GM12878 (cell line): Measurements from ENCODE around the gene LIN28B. TPM values are rescaled to one million over a fixed set of nuclear protein-coding genes. Genes with fewer than 3 reads are reported as not detected.

Experiments used
- ATAC-seq: fragments of 200-7000 bp; cut with Tn5 transposase; 3 replicates; pipeline ENCODE4 v1.9.1; 2020; ENCODE audit warnings: mild to moderate bottlenecking, moderate library complexity
- BruUV-seq: library from RNA; stranded (reverse); fragments of 400-500 nt; replicated peaks from 2 replicates; lab custom pipeline; 2021; lab: Mats Ljungman, UMichigan
- CTCF ChIA-PET: fragments of 300-600 bp; sonication (Branson Sonifier 250); formaldehyde crosslinking; extraction: SDS; loops from one replicate; lab custom pipeline; 2021; ENCODE audit warnings: inconsistent platforms; lab: Yijun Ruan, JAX
- POLR2A ChIA-PET: fragments of 350-600 bp; formaldehyde crosslinking; extraction: SDS; loops from one replicate; lab custom pipeline; 2021; ENCODE audit warnings: inconsistent platforms; lab: Charles Lee
- RAD21 ChIA-PET: fragments of 300-600 bp; sonication (Branson Sonifier 250); formaldehyde crosslinking; loops from one replicate; lab custom pipeline; 2023; ENCODE audit warnings: antibody characterized with exemption; ENCODE audit not compliant: unreplicated experiment; lab: Charles Lee
- SMC1A ChIA-PET: fragments of 300-600 bp; sonication (Branson Sonifier 250); formaldehyde crosslinking; loops from one replicate; lab custom pipeline; 2023; ENCODE audit not compliant: unreplicated experiment, uncharacterized antibody; lab: Charles Lee
- DNase-seq: peaks from one replicate; pipeline ENCODE4 v3.0.0-alpha.2; 2011; ENCODE audit warnings: low read depth, low spot score
- FAIRE-seq: peaks from 3 replicates; lab custom pipeline; 2011; peaks lifted over from hg19 to GRCh38; lab: Jason Lieb, UNC
- H2AFZ ChIP-seq: 2 replicates; pipeline ENCODE4 v1.6.0; 2011; ENCODE audit warnings: low read depth, low read length, control low read depth; ENCODE audit not compliant: control insufficient read depth
- H3K27ac ChIP-seq: 2 replicates; pipeline ENCODE4 v1.5.1; 2011; ENCODE audit warnings: control low read depth; ENCODE audit not compliant: control insufficient read depth, insufficient read depth
- H3K27me3 ChIP-seq, 2 experiments: replicated peaks in 1 of 2; 2 replicates each; pipeline versions ENCODE4 v1.6.0 to v1.6.1; 2011; ENCODE audit warnings: low read length in 1 of 2; ENCODE audit not compliant: control insufficient read depth in 2 of 2, insufficient read depth in 2 of 2
- H3K36me3 ChIP-seq, 2 experiments: 2 replicates each; pipeline ENCODE4 v1.5.1; 2011; ENCODE audit warnings: low read length in 1 of 2; ENCODE audit not compliant: control insufficient read depth in 2 of 2, insufficient read depth in 2 of 2
- H3K4me1 ChIP-seq: 2 replicates; pipeline ENCODE4 v1.6.1; 2011; ENCODE audit warnings: mild to moderate bottlenecking, low read length, moderate library complexity, mixed read lengths; ENCODE audit not compliant: control insufficient read depth, insufficient read depth
- H3K4me2 ChIP-seq: 2 replicates; pipeline ENCODE4 v1.6.0; 2011; ENCODE audit warnings: control low read depth; ENCODE audit not compliant: control insufficient read depth, insufficient read depth
- H3K4me3 ChIP-seq: fragments of 200-600 bp; sonication (generic); 2 replicates; pipeline ENCODE4 v1.5.1; 2016
- H3K79me2 ChIP-seq: 2 replicates; pipeline ENCODE4 v1.6.0; 2011; ENCODE audit warnings: low read length; ENCODE audit not compliant: control insufficient read depth, insufficient read depth
- H3K9ac ChIP-seq: 2 replicates; pipeline ENCODE4 v1.8.0; 2011; ENCODE audit warnings: low read length, control low read depth, mixed read lengths; ENCODE audit not compliant: control insufficient read depth, insufficient read depth
- H3K9me3 ChIP-seq: replicated peaks from 3 replicates; pipeline ENCODE4 v1.5.1; 2011; ENCODE audit warnings: mild to moderate bottlenecking, low read length; ENCODE audit not compliant: control insufficient read depth, insufficient read depth
- H4K20me1 ChIP-seq: 2 replicates; pipeline ENCODE4 v1.6.0; 2011; ENCODE audit not compliant: control insufficient read depth, insufficient read depth
- BMI1 ChIP-seq: fragments of 450-650 bp; IDR thresholded peaks from 2 replicates; pipeline ENCODE4 v1.6.1; 2016; ENCODE audit warnings: mild to moderate bottlenecking, moderate library complexity, borderline replicate concordance
- EGR1 ChIP-seq, 2 experiments: IDR thresholded peaks; 1 replicate in 1 of 2; 2 replicates in 1 of 2; pipeline ENCODE4 v1.6.1; 2011 to 2012; ENCODE audit warnings: low read depth in 2 of 2, low read length in 2 of 2, borderline replicate concordance in 1 of 2, mild to moderate bottlenecking in 1 of 2, moderate library complexity in 1 of 2
- ETV6 ChIP-seq, 2 experiments: fragments of 450-650 bp in 1 of 2; IDR thresholded peaks in 1 of 2; conservative IDR thresholded peaks in 1 of 2; 2 replicates each; pipeline ENCODE4 v1.6.1; 2014; ENCODE audit warnings: antibody characterized with exemption in 1 of 2, borderline replicate concordance in 1 of 2, low read depth in 1 of 2, mild to moderate bottlenecking in 1 of 2, moderate library complexity in 1 of 2
- KAT2A ChIP-seq: conservative IDR thresholded peaks from 2 replicates; pipeline ENCODE4 v1.6.1; 2011; ENCODE audit warnings: low read depth, low read length; ENCODE audit not compliant: control insufficient read depth
- KDM1A ChIP-seq: fragments of 200-600 bp; sonication (generic); IDR thresholded peaks from 2 replicates; pipeline ENCODE4 v1.6.1; 2016; ENCODE audit warnings: borderline replicate concordance
- NBN ChIP-seq: fragments of 450-650 bp; IDR thresholded peaks from 2 replicates; pipeline ENCODE4 v1.6.1; 2016
- NR2C2 ChIP-seq: IDR thresholded peaks from 2 replicates; pipeline ENCODE4 v1.6.1; 2011; ENCODE audit warnings: borderline replicate concordance, low read depth; ENCODE audit not compliant: control insufficient read depth, insufficient read length
- NRF1 ChIP-seq: conservative IDR thresholded peaks from 2 replicates; pipeline ENCODE4 v1.6.1; 2011; ENCODE audit warnings: mild to moderate bottlenecking, low read depth, low read length, improper control_type of control experiment
- RBBP5 ChIP-seq: fragments of 200-600 bp; sonication (generic); conservative IDR thresholded peaks from 2 replicates; pipeline ENCODE4 v1.6.1; 2016
- TCF3 ChIP-seq: IDR thresholded peaks from 2 replicates; pipeline ENCODE4 v1.6.1; 2012; ENCODE audit warnings: low read depth, mild to moderate bottlenecking, low read length, borderline replicate concordance; ENCODE audit not compliant: insufficient read depth
- ZBTB11 ChIP-seq: fragments of 450-650 bp; formaldehyde crosslinking; IDR thresholded peaks from 2 replicates; pipeline ENCODE4 v1.5.0; 2022; ENCODE audit warnings: mild to moderate bottlenecking, missing genetic modification characterization
- ZNF592 ChIP-seq: fragments of 450-650 bp; IDR thresholded peaks from 2 replicates; pipeline ENCODE4 v1.6.1; 2017; ENCODE audit warnings: mild to moderate bottlenecking, moderate library complexity
- WGBS: methylation state at CpG from one replicate; pipeline ENCODE4 v1.1.6; 2016; ENCODE audit warnings: low lambda C conversion rate; ENCODE audit not compliant: insufficient replicate concordance, insufficient coverage; ENCODE audit errors: missing lambda C conversion rate; 5-methylcytosine and 5-hydroxymethylcytosine counted together
- in situ Hi-C: fragments of 300-500 bp; cut with MboI; formaldehyde crosslinking; loops from 9 replicates; pipeline ENCODE4 v1.14.3; 2018; ENCODE audit warnings: mixed read lengths
- intact Hi-C: fragments of 100-400 bp; cut with micrococcal nuclease; formaldehyde crosslinking; loops from one replicate; pipeline ENCODE4 v1.14.2; 2022; ENCODE audit not compliant: unreplicated experiment
- polyA plus RNA-seq, 11 experiments: library from polyadenylated mRNA; depleted of rRNA in 4 of 11; unstranded in 6 of 11; stranded (reverse) in 5 of 11; fragments of >200 nt; fragmentation: Nextera tagmentation in 4 of 11; fragmentation: Illumina TruSeq in 1 of 11; extraction: Ambion mirVana in 4 of 11; extraction: Trizol in 1 of 11; gene quantifications; 1 replicate in 1 of 11; 2 replicates in 10 of 11; pipeline versions ENCODE4 v1.2.1 to v1.2.3, GENCODE V29; 2011 to 2016; ENCODE audit warnings: inconsistent platforms in 2 of 11, missing spikeins in 2 of 11, low read depth in 1 of 11
- total RNA-seq, 4 experiments: library from RNA; depleted of rRNA in 3 of 4; stranded (reverse); fragments of >200 nt in 3 of 4; fragmentation: Illumina TruSeq in 1 of 4; extraction: Trizol in 1 of 4; gene quantifications; 2 replicates each; pipeline versions ENCODE4 v1.2.1 to v1.2.3, GENCODE V29; 2013 to 2021
- TF ChIP-seq, protein P1 (sequence below): fragments of 450-650 bp; IDR thresholded peaks from 2 replicates; pipeline ENCODE4 v1.6.1; 2017; ENCODE audit warnings: mild to moderate bottlenecking, moderate library complexity

The LIN28B gene
- total and polyA plus RNA-seq, 10 of the 15 experiments (the other 5 are each of a cell fraction or from before 2014, with no cell fraction given) = 0.01 to 2.4 (median 0.09) TPM; not detected in 6

DNA sequence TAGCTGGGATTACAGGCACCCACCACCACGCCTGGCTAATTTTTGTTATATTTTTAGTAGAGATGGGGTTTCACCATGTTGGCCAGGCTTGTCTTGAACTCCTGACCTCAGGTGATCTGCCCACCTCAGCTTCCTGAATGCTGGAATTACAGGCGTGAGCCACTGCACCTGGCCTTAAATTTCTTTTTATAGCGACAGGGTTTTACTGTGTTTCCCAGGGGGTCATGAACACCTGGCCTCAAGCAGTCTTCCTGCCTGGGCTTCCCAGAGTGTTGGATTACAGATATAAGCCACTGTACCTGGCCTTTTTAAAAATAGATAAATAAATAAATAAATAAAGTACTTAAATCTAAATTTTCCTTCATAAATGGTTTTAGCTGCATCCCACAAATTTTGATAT is 57.5 kb downstream of the LIN28B start:
- H3K27ac ChIP-seq = no peak overlapping the region
- BruUV-seq = no TSS peak
- H3K79me2 ChIP-seq = no peaks in the 10 kb centered on the region
- DNase-seq (no peak), FAIRE-seq (no peak), ATAC-seq (no peak)
- CTCF ChIA-PET = interaction anchor here (0.6 kb wide), 1 partner anchor 76 kb away, joined by 3 read pairs; no protein-coding TSS in a partner anchor
- POLR2A ChIA-PET = no interaction called here
- intact Hi-C loops = no loop called here
- 24% methylated on average over 3 of the region's 3 CpGs for WGBS
- H3K27me3 ChIP-seq = no peaks in the 10 kb centered on the region
- no peak overlapping the region for H3K9ac ChIP-seq
- no peaks in the 10 kb centered on the region for H3K9me3 ChIP-seq
- H3K4me3 ChIP-seq = no peak overlapping the region
- RAD21 ChIA-PET = no interaction called here
- H3K4me2 ChIP-seq = no peak overlapping the region
- no peaks in the 10 kb centered on the region for H4K20me1 ChIP-seq
- H2AFZ ChIP-seq = no peak overlapping the region
- SMC1A ChIA-PET = no interaction called here
- in situ Hi-C loops = no loop called here
- H3K4me1 ChIP-seq = no peaks in the 10 kb centered on the region
- no peaks in the 10 kb centered on the region for H3K36me3 ChIP-seq
- TF ChIP-seq ZBTB11 (CRISPR knock-in tag) (no peak), ETV6 (conservative IDR thresholded peaks at IDR 0.05 in 1 of 2, IDR thresholded peaks at IDR 0.05 in 1 of 2; ENCODE audit: borderline replicate concordance in 1 of 2, low read depth in 1 of 2) (no peak), KAT2A (no peak), TCF3 (no peak), NBN (no peak), ZNF592 (no peak), KDM1A (no peak), RBBP5 (no peak), NR2C2 (no peak), NRF1 (no peak), BMI1 (no peak), EGR1 (IDR thresholded peaks at IDR 0.05; ENCODE audit: borderline replicate concordance in 1 of 2, low read depth in 2 of 2, low read length in 2 of 2) (no peak)
- TF ChIP-seq, protein P1, sequence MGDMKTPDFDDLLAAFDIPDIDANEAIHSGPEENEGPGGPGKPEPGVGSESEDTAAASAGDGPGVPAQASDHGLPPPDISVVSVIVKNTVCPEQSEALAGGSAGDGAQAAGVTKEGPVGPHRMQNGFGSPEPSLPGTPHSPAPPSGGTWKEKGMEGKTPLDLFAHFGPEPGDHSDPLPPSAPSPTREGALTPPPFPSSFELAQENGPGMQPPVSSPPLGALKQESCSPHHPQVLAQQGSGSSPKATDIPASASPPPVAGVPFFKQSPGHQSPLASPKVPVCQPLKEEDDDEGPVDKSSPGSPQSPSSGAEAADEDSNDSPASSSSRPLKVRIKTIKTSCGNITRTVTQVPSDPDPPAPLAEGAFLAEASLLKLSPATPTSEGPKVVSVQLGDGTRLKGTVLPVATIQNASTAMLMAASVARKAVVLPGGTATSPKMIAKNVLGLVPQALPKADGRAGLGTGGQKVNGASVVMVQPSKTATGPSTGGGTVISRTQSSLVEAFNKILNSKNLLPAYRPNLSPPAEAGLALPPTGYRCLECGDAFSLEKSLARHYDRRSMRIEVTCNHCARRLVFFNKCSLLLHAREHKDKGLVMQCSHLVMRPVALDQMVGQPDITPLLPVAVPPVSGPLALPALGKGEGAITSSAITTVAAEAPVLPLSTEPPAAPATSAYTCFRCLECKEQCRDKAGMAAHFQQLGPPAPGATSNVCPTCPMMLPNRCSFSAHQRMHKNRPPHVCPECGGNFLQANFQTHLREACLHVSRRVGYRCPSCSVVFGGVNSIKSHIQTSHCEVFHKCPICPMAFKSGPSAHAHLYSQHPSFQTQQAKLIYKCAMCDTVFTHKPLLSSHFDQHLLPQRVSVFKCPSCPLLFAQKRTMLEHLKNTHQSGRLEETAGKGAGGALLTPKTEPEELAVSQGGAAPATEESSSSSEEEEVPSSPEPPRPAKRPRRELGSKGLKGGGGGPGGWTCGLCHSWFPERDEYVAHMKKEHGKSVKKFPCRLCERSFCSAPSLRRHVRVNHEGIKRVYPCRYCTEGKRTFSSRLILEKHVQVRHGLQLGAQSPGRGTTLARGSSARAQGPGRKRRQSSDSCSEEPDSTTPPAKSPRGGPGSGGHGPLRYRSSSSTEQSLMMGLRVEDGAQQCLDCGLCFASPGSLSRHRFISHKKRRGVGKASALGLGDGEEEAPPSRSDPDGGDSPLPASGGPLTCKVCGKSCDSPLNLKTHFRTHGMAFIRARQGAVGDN = no peak
